ENCODE measurements around the gene PRDM16. TPM values are rescaled to one million over a fixed set of nuclear protein-coding genes. Genes with fewer than 3 reads are reported as not detected.

The PRDM16 gene
- total RNA-seq, 4 donors from 2014 or later, result 5.9 to 41.7 (median 11.2) TPM

- no peaks in the 10 kb centered on the region for H3K9me3 ChIP-seq
- peak overlapping the region in 1 of 4 donors; percentile 56 for H3K27ac ChIP-seq
- no peaks in the 10 kb centered on the region for H3K27me3 ChIP-seq
- no peak for DNase-seq (ENCODE audit: low spot score in 2 of 2)
- H3K4me1 ChIP-seq, result peaks cover 0 to 66% (median 0%) of the 10 kb centered on the region in 4 donors
- WGBS, 2 donors, result 55 to 68% methylated on average over 7 to 12 of the region's 12 CpGs
- no peak overlapping the region for H3K4me3 ChIP-seq
- TF ChIP-seq POLR2A (IDR thresholded peaks at IDR 0.05), result no peak
- TF ChIP-seq CTCF (IDR thresholded peaks at IDR 0.05), result no peak
- TF ChIP-seq EP300 (IDR thresholded peaks at IDR 0.05), result no peak
- H3K36me3 ChIP-seq, result no peaks in the 10 kb centered on the region
Observed at GRCh38 chr1:3097231-3097630, 28.2 kb downstream of the PRDM16 start.

DNA sequence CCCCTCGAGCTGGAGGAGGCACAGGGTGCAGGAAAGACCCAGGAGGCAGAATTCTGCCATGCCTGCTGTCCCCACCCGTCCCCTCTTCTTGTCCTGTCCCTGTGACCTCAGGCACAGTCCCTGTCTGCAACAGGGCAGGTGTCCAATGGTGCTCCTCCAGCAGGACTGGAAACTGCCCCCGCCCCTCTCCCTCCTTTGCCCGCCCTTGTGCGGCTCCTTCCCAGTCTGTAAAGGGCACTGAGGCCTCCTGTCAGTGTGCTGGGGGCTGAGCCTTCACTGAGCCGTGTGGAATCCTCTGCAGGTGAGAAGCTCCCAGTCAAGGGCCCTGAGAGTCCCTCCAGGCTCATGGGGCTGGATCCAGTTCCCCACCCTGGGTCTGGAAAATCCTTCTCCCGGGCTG, 28.9 kb downstream of the PRDM16 start:
- peak overlapping the region in 1 of 4 donors; percentile 56 for H3K27ac ChIP-seq
- H3K36me3 ChIP-seq, result no peaks in the 10 kb centered on the region
- no peaks in the 10 kb centered on the region for H3K9me3 ChIP-seq
- no peak for TF ChIP-seq EP300 (IDR thresholded peaks at IDR 0.05)
- no peak for TF ChIP-seq CTCF (IDR thresholded peaks at IDR 0.05)
- 51 to 62% methylated on average over 7 of the region's 7 CpGs for WGBS, 2 donors
- no peaks in the 10 kb centered on the region for H3K27me3 ChIP-seq
- H3K4me1 ChIP-seq, result peaks cover 0 to 60% (median 0%) of the 10 kb centered on the region in 4 donors
- no peak overlapping the region for H3K4me3 ChIP-seq
- no peak for DNase-seq (ENCODE audit: low spot score in 2 of 2)

- Histone ChIP-seq H3K4me3 (no peak overlapping the region), H3K27me3 (no peaks in the 10 kb centered on the region), H3K4me1 (peaks cover 0 to 67% (median 9%) of the 10 kb centered on the region in 4 donors), H3K27ac (peak overlapping the region in 1 of 4 donors; percentile 76), H3K9me3 (no peaks in the 10 kb centered on the region), H3K36me3 (no peaks in the 10 kb centered on the region)
- TF ChIP-seq CTCF (IDR thresholded peaks at IDR 0.05) (no peak), EP300 (IDR thresholded peaks at IDR 0.05) (no peak), POLR2A (IDR thresholded peaks at IDR 0.05) (no peak)
- no peak for DNase-seq (ENCODE audit: low spot score in 2 of 2)
- 91 to 96% methylated on average over 9 of the region's 9 CpGs for WGBS, 2 donors
Observed at GRCh38 chr1:3099861-3100260, 30.9 kb downstream of the PRDM16 start.

GRCh38 chr1:3101124-3101939, 32.3 kb downstream of the PRDM16 start:
- DNase-seq (ENCODE audit: low spot score in 2 of 2), result no peak
- Histone ChIP-seq H3K27me3 (no peaks in the 10 kb centered on the region), H3K9me3 (no peaks in the 10 kb centered on the region), H3K36me3 (no peaks in the 10 kb centered on the region), H3K4me1 (peaks cover 0 to 76% (median 12%) of the 10 kb centered on the region in 4 donors), H3K27ac (peak overlapping the region in 3 of 4 donors; percentile 34 to 79 (median 76)), H3K4me3 (no peak overlapping the region)
- TF ChIP-seq EP300 (IDR thresholded peaks at IDR 0.05) (no peak), POLR2A (IDR thresholded peaks at IDR 0.05) (no peak), CTCF (IDR thresholded peaks at IDR 0.05) (no peak)
- 50 to 52% methylated on average over 20 to 29 of the region's 29 CpGs for WGBS, 2 donors

DNA sequence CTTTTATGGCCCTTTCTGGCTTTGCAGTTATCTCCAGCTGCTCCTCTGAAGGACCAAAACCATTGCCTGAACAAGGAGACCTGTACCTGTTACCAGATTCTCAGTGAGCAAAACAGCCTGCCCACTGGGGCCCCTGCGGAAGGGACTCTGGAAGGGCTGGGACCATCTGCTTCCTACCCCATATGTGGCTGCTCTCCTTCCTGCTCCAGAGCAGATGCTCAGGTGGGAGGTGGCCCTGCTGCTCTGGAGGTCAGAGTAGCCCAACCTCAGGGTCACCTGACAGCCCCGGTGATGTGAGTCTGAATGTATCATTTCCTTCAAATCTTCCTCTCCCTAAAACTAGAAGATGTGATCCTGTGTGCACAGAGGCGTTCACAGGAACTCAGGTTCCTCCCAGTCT, 33.6 kb downstream of the PRDM16 start:
- no peak for TF ChIP-seq POLR2A (IDR thresholded peaks at IDR 0.05)
- TF ChIP-seq EP300 (IDR thresholded peaks at IDR 0.05), result no peak
- H3K4me1 ChIP-seq, result peaks cover 0 to 64% (median 12%) of the 10 kb centered on the region in 4 donors
- H3K36me3 ChIP-seq, result peaks cover 0 to 8% (median 0%) of the 10 kb centered on the region in 3 donors
- no peak for DNase-seq (ENCODE audit: low spot score in 2 of 2)
- 66 to 76% methylated on average over 3 of the region's 3 CpGs for WGBS, 2 donors
- no peak overlapping the region for H3K4me3 ChIP-seq
- H3K9me3 ChIP-seq, result peaks cover 0 to 6% (median 0%) of the 10 kb centered on the region in 4 donors
- peak overlapping the region in 2 of 4 donors; percentile 76 to 83 for H3K27ac ChIP-seq
- no peaks in the 10 kb centered on the region for H3K27me3 ChIP-seq
